Neuronal stem cell (in vitro differentiated cells): ENCODE data around the gene ZFR2.

Experiments used
- DNase-seq: peaks from one replicate; pipeline ENCODE4 v3.0.0-alpha.2; 2013; ENCODE audit warnings: low spot score
- H2AFZ ChIP-seq: one replicate; pipeline ENCODE4 v1.6.1; 2013; ENCODE audit warnings: mild to moderate bottlenecking, low read length, inconsistent platforms
- H2AK5ac ChIP-seq: 2 replicates; pipeline ENCODE4 v1.6.1; 2013; ENCODE audit warnings: low read depth, mild to moderate bottlenecking, inconsistent platforms, low read length, moderate library complexity, mixed read lengths
- H2BK120ac ChIP-seq: 2 replicates; pipeline ENCODE4 v1.6.1; 2013; ENCODE audit warnings: low read depth, mild to moderate bottlenecking, inconsistent platforms, low read length, moderate library complexity, mixed read lengths
- H2BK12ac ChIP-seq: one replicate; pipeline ENCODE4 v1.6.1; 2013; ENCODE audit warnings: low read length, inconsistent platforms
- H2BK15ac ChIP-seq: 2 replicates; pipeline ENCODE4 v1.6.1; 2013; ENCODE audit warnings: mild to moderate bottlenecking, low read length, inconsistent platforms, mixed read lengths
- H2BK5ac ChIP-seq: one replicate; pipeline ENCODE4 v1.6.1; 2013; ENCODE audit warnings: inconsistent platforms, mild to moderate bottlenecking, low read length, moderate library complexity
- H3K14ac ChIP-seq: one replicate; pipeline ENCODE4 v1.6.1; 2013; ENCODE audit warnings: low read length, inconsistent platforms
- H3K18ac ChIP-seq: 2 replicates; pipeline ENCODE4 v1.6.1; 2013; ENCODE audit warnings: low read length, inconsistent platforms
- H3K23ac ChIP-seq: 2 replicates; pipeline ENCODE4 v1.6.1; 2013; ENCODE audit warnings: low read depth, mild to moderate bottlenecking, mixed read lengths, low read length, inconsistent platforms; ENCODE audit not compliant: poor library complexity
- H3K27ac ChIP-seq: replicated peaks from 3 replicates; pipeline ENCODE4 v1.5.1; 2013; ENCODE audit warnings: low read length, inconsistent platforms
- H3K27me3 ChIP-seq, 3 experiments: 2 replicates each; pipeline ENCODE4 v1.6.1; 2013; ENCODE audit warnings: low read length in 3 of 3, mild to moderate bottlenecking in 2 of 3, inconsistent platforms in 1 of 3, low read depth in 1 of 3, mixed read lengths in 1 of 3, moderate library complexity in 1 of 3; ENCODE audit not compliant: control insufficient read depth in 3 of 3, insufficient read depth in 3 of 3
- H3K36me3 ChIP-seq, 2 donors: replicated peaks in 1 of 2; 2 replicates each; pipeline ENCODE4 v1.6.1; 2013; ENCODE audit warnings: low read length in 2 of 2; ENCODE audit not compliant: control insufficient read depth in 2 of 2, insufficient read depth in 2 of 2
- H3K4ac ChIP-seq: 2 replicates; pipeline ENCODE4 v1.6.1; 2013; ENCODE audit warnings: inconsistent platforms, mild to moderate bottlenecking, low read length, moderate library complexity
- H3K4me1 ChIP-seq, 2 donors: 1 replicate in 1 of 2; 2 replicates in 1 of 2; pipeline ENCODE4 v1.6.1; 2013; ENCODE audit warnings: low read length in 2 of 2, low read depth in 1 of 2; ENCODE audit not compliant: control insufficient read depth in 2 of 2, insufficient read depth in 1 of 2
- H3K4me2 ChIP-seq: one replicate; pipeline ENCODE4 v1.6.1; 2013; ENCODE audit warnings: mild to moderate bottlenecking, low read length, inconsistent platforms; ENCODE audit not compliant: insufficient read depth, poor library complexity, severe bottlenecking
- H3K4me3 ChIP-seq, 2 donors: 2 replicates each; pipeline ENCODE4 v1.5.1; 2013; ENCODE audit warnings: low read length in 2 of 2, mild to moderate bottlenecking in 2 of 2, inconsistent platforms in 1 of 2, moderate library complexity in 1 of 2
- H3K79me1 ChIP-seq: one replicate; pipeline ENCODE4 v1.6.1; 2013; ENCODE audit warnings: low read depth, mild to moderate bottlenecking, inconsistent platforms, low read length, moderate library complexity
- H3K9ac ChIP-seq: one replicate; pipeline ENCODE4 v1.6.1; 2013; ENCODE audit warnings: mild to moderate bottlenecking, low read depth, low read length, inconsistent platforms; ENCODE audit not compliant: poor library complexity
- H3K9me3 ChIP-seq, 2 donors: replicated peaks in 1 of 2; 2 replicates each; pipeline versions ENCODE3 to v1.6.1; 2013; ENCODE audit warnings: low read length in 2 of 2, mild to moderate bottlenecking in 2 of 2, inconsistent platforms in 1 of 2, low read depth in 1 of 2, mixed read lengths in 1 of 2, moderate library complexity in 1 of 2; ENCODE audit not compliant: control insufficient read depth in 2 of 2, insufficient read depth in 1 of 2
- H4K8ac ChIP-seq: one replicate; pipeline ENCODE4 v1.6.1; 2013; ENCODE audit warnings: low read depth, mild to moderate bottlenecking, inconsistent platforms, low read length, moderate library complexity
- H4K91ac ChIP-seq: one replicate; pipeline ENCODE4 v1.6.1; 2013; ENCODE audit warnings: low read length, low read depth, mild to moderate bottlenecking, inconsistent platforms; ENCODE audit not compliant: poor library complexity
- WGBS, 2 donors: extraction: QIAGEN DNeasy Blood & Tissue Kit; methylation state at CpG; one replicate each; pipeline ENCODE4 v1.1.7; 2013; ENCODE audit warnings: missing lambda C conversion rate in 2 of 2, mixed read lengths in 1 of 2; ENCODE audit not compliant: insufficient read length in 2 of 2, insufficient replicate concordance in 1 of 2; ENCODE audit errors: extremely low coverage in 2 of 2; 5-methylcytosine and 5-hydroxymethylcytosine counted together

ZFR2 gene

GRCh38 chr19:3762501-3763459, 106.1 kb downstream of the ZFR2 start, which contains the start of gene MRPL54:
Gene MRPL54 (plus strand): TSS chr19:3762682. CDS start chr19:3762701, 19 bp downstream.
- peak; percentile 100 for DNase-seq
- WGBS, 2 donors = no CpG with 5 or more reads among the region's 47 CpGs
- Histone ChIP-seq H2BK120ac (no peak within 1 kb of the TSS), H2BK12ac (no peak within 1 kb of the TSS), H3K36me3 (peaks cover 11 to 41% of the 10 kb centered on the region in 2 donors), H3K14ac (no peak within 1 kb of the TSS), H3K79me1 (peaks cover 4% of the 10 kb centered on the region), H3K27me3 (no peaks in the 10 kb centered on the region), H3K4ac (no peak within 1 kb of the TSS), H2BK15ac (no peak within 1 kb of the TSS), H3K4me2 (peak within 1 kb of the TSS; percentile 66), H2AK5ac (no peak within 1 kb of the TSS), H4K91ac (no peak within 1 kb of the TSS), H2BK5ac (peak within 1 kb of the TSS; percentile 70), H4K8ac (no peak within 1 kb of the TSS), H3K23ac (peak within 1 kb of the TSS; percentile 90), H3K18ac (peak within 1 kb of the TSS; percentile 96), H3K4me1 (peaks cover 0 to 4% of the 10 kb centered on the region in 2 donors), H3K9ac (peak within 1 kb of the TSS; percentile 84), H3K9me3 (no peaks in the 10 kb centered on the region), H3K27ac (peak within 1 kb of the TSS; percentile 83), H2AFZ (peak within 1 kb of the TSS; percentile 95), H3K4me3 (peak within 1 kb of the TSS; percentile 81 to 95)

- H4K91ac ChIP-seq = no peak overlapping the region
- H3K79me1 ChIP-seq = peaks cover 4% of the 10 kb centered on the region
These were observed 106.7 kb downstream of the ZFR2 start for GRCh38 chr19:3762130-3762473.

GRCh38 chr19:3761382-3762129, 107.3 kb downstream of the ZFR2 start, which contains the start of gene APBA3:
Gene APBA3 (minus strand): TSS chr19:3761692. CDS start chr19:3760264, 1,428 bp downstream.
- H2AK5ac ChIP-seq = no peak within 1 kb of the TSS
- peak within 1 kb of the TSS; percentile 95 for H2AFZ ChIP-seq
- peaks cover 0 to 4% of the 10 kb centered on the region in 2 donors for H3K4me1 ChIP-seq
- no CpG with 5 or more reads among the region's 45 CpGs for WGBS, 2 donors
- H3K23ac ChIP-seq = peak within 1 kb of the TSS; percentile 90
- no peaks in the 10 kb centered on the region for H3K27me3 ChIP-seq
- no peak within 1 kb of the TSS for H4K91ac ChIP-seq
- H3K27ac ChIP-seq = peak within 1 kb of the TSS; percentile 83
- H2BK12ac ChIP-seq = no peak within 1 kb of the TSS
- H3K9ac ChIP-seq = peak within 1 kb of the TSS; percentile 97
- H3K79me1 ChIP-seq = peaks cover under 1% of the 10 kb centered on the region
- peak within 1 kb of the TSS; percentile 57 for H3K14ac ChIP-seq
- H4K8ac ChIP-seq = no peak within 1 kb of the TSS
- peak; percentile 93 for DNase-seq
- peak within 1 kb of the TSS; percentile 66 for H3K4me2 ChIP-seq
- H3K9me3 ChIP-seq = no peaks in the 10 kb centered on the region
- H3K4me3 ChIP-seq = peak within 1 kb of the TSS; percentile 81 to 95
- peak within 1 kb of the TSS; percentile 75 for H2BK15ac ChIP-seq
- peaks cover 6 to 37% of the 10 kb centered on the region in 2 donors for H3K36me3 ChIP-seq
- peak within 1 kb of the TSS; percentile 96 for H3K18ac ChIP-seq
- no peak within 1 kb of the TSS for H3K4ac ChIP-seq
- no peak within 1 kb of the TSS for H2BK120ac ChIP-seq
- peak within 1 kb of the TSS; percentile 70 for H2BK5ac ChIP-seq

More at GRCh38 chr19:3762130-3762473, 106.7 kb downstream of the ZFR2 start:
- H4K8ac ChIP-seq = no peak overlapping the region
- H2BK120ac ChIP-seq = no peak overlapping the region
- no peak overlapping the region for H2BK15ac ChIP-seq
- H3K9me3 ChIP-seq = no peaks in the 10 kb centered on the region
- H3K36me3 ChIP-seq = peaks cover 11 to 41% of the 10 kb centered on the region in 2 donors
- peak overlapping the region in 1 of 2 donors; percentile 81 for H3K4me3 ChIP-seq
- peaks cover 0 to 4% of the 10 kb centered on the region in 2 donors for H3K4me1 ChIP-seq
- no CpG with 5 or more reads among the region's 1 CpG for WGBS, 2 donors
- H3K18ac ChIP-seq = no peak overlapping the region
- H3K14ac ChIP-seq = no peak overlapping the region
- H2AK5ac ChIP-seq = no peak overlapping the region
- no peak overlapping the region for H3K4me2 ChIP-seq
- DNase-seq = no peak
- H3K4ac ChIP-seq = no peak overlapping the region
- no peaks in the 10 kb centered on the region for H3K27me3 ChIP-seq
- peak overlapping the region; percentile 95 for H2AFZ ChIP-seq
- no peak overlapping the region for H3K9ac ChIP-seq
- H3K23ac ChIP-seq = no peak overlapping the region
- H2BK12ac ChIP-seq = no peak overlapping the region
- no peak overlapping the region for H3K27ac ChIP-seq
- no peak overlapping the region for H2BK5ac ChIP-seq
